GM23338 (cell line): Measurements from ENCODE around the gene UXS1. TPM values are rescaled to one million over a fixed set of nuclear protein-coding genes. Genes with fewer than 3 reads are reported as not detected.

Source experiments
- ATAC-seq: fragments of 200-7000 bp; cut with Tn5 transposase; 3 replicates; pipeline ENCODE4 v1.9.1; 2020
- DNase-seq: peaks from one replicate; pipeline ENCODE4 v3.0.0-alpha.2; 2015; ENCODE audit warnings: low spot score
- H2AFZ ChIP-seq: fragments of 200-600 bp; sonication (generic); 2 replicates; pipeline ENCODE4 v1.8.0; 2016; ENCODE audit warnings: antibody characterized with exemption, mild to moderate bottlenecking, moderate library complexity
- H3F3A ChIP-seq: fragments of 200-600 bp; sonication (generic); replicated peaks from 2 replicates; pipeline ENCODE4 v1.8.0; 2017; ENCODE audit warnings: antibody characterized with exemption, mixed run types, low read depth
- H3K27ac ChIP-seq: fragments of 200-600 bp; sonication (generic); 2 replicates; pipeline ENCODE4 v1.6.1; 2016; ENCODE audit warnings: low read depth
- H3K27me3 ChIP-seq: fragments of 200-600 bp; sonication (generic); 2 replicates; pipeline ENCODE4 v1.8.0; 2016; ENCODE audit warnings: mild to moderate bottlenecking, mixed run types, moderate library complexity; ENCODE audit not compliant: insufficient read depth
- H3K36me3 ChIP-seq: fragments of 200-600 bp; sonication (generic); 2 replicates; pipeline ENCODE4 v1.8.0; 2016; ENCODE audit warnings: mild to moderate bottlenecking; ENCODE audit not compliant: insufficient read depth
- H3K4me1 ChIP-seq: fragments of 200-600 bp; sonication (generic); 2 replicates; pipeline ENCODE4 v1.8.0; 2016; ENCODE audit warnings: mild to moderate bottlenecking, moderate library complexity; ENCODE audit not compliant: insufficient read depth
- H3K4me2 ChIP-seq: fragments of 200-600 bp; sonication (generic); 2 replicates; pipeline ENCODE4 v1.7.1; 2017; ENCODE audit warnings: mixed run types
- H3K4me3 ChIP-seq: fragments of 200-600 bp; sonication (generic); 2 replicates; pipeline ENCODE4 v1.6.1; 2016; ENCODE audit warnings: mixed run types
- H3K79me2 ChIP-seq: fragments of 200-600 bp; sonication (generic); replicated peaks from 2 replicates; pipeline ENCODE4 v1.8.0; 2017; ENCODE audit warnings: mild to moderate bottlenecking; ENCODE audit not compliant: insufficient read depth
- H3K9me2 ChIP-seq: fragments of 200-600 bp; sonication (generic); 2 replicates; pipeline ENCODE4 v1.8.0; 2017; ENCODE audit not compliant: insufficient read depth
- H4K20me1 ChIP-seq: fragments of 200-600 bp; sonication (generic); replicated peaks from 2 replicates; pipeline ENCODE4 v1.8.0; 2017; ENCODE audit warnings: mild to moderate bottlenecking; ENCODE audit not compliant: insufficient read depth
- H3K27ac Mint-ChIP-seq: 2 replicates; pipeline ENCODE4 v1.8.0; 2020; ENCODE audit warnings: inconsistent platforms, mild to moderate bottlenecking, moderate library complexity, mixed read lengths
- H3K27me3 Mint-ChIP-seq: 3 replicates; pipeline ENCODE4 v1.8.0; 2022; ENCODE audit warnings: low read depth, mild to moderate bottlenecking, moderate library complexity, mixed read lengths, inconsistent platforms; ENCODE audit not compliant: insufficient read depth, poor library complexity
- H3K36me3 Mint-ChIP-seq: 3 replicates; pipeline ENCODE4 v1.8.0; 2021; ENCODE audit warnings: low read depth, mild to moderate bottlenecking, inconsistent platforms, moderate library complexity, mixed read lengths
- H3K4me1 Mint-ChIP-seq: 3 replicates; pipeline ENCODE4 v1.8.0; 2020; ENCODE audit warnings: mild to moderate bottlenecking, inconsistent platforms, mixed read lengths
- H3K4me3 Mint-ChIP-seq: 3 replicates; pipeline ENCODE4 v1.8.0; 2021; ENCODE audit warnings: moderate library complexity, mild to moderate bottlenecking, inconsistent platforms, mixed read lengths
- H3K9me3 Mint-ChIP-seq: 3 replicates; pipeline ENCODE4 v1.8.0; 2020; ENCODE audit warnings: moderate library complexity, mild to moderate bottlenecking, inconsistent platforms, mixed read lengths
- CREB1 ChIP-seq: fragments of 250-450 bp; sonication (Bioruptor Pico); IDR thresholded peaks from 2 replicates; pipeline ENCODE4 v1.5.0; 2020; ENCODE audit warnings: low read depth, mild to moderate bottlenecking, moderate library complexity
- CTCF ChIP-seq, 2 experiments: fragments of 200-600 bp in 1 of 2; sonication (generic) in 1 of 2; conservative IDR thresholded peaks; 2 replicates each; pipeline versions ENCODE4 v1.5.1 to v1.6.1; 2016 to 2017; ENCODE audit warnings: antibody characterized with exemption in 2 of 2, low read depth in 2 of 2, mild to moderate bottlenecking in 2 of 2, moderate library complexity in 1 of 2
- EZH2 ChIP-seq: fragments of 200-600 bp; sonication (generic); IDR thresholded peaks from one replicate; pipeline ENCODE4 v1.8.0; 2017; ENCODE audit warnings: antibody characterized with exemption, mild to moderate bottlenecking, low read depth; ENCODE audit not compliant: unreplicated experiment
- EZH2phosphoT487 ChIP-seq: fragments of 200-600 bp; sonication (generic); IDR thresholded peaks from one replicate; pipeline ENCODE4 v1.8.1; 2018; ENCODE audit warnings: antibody characterized with exemption; ENCODE audit not compliant: unreplicated experiment
- JUNB ChIP-seq: IDR thresholded peaks from one replicate; pipeline ENCODE4 v1.6.1; 2016; ENCODE audit warnings: antibody characterized with exemption; ENCODE audit not compliant: unreplicated experiment
- NANOG ChIP-seq: IDR thresholded peaks from 2 replicates; pipeline ENCODE4 v1.6.1; 2016; ENCODE audit warnings: antibody characterized with exemption, borderline replicate concordance
- POLR2AphosphoS5 ChIP-seq: IDR thresholded peaks from 2 replicates; pipeline ENCODE4 v1.6.1; 2016; ENCODE audit warnings: antibody characterized with exemption, low read depth
- REST ChIP-seq: IDR thresholded peaks from one replicate; pipeline ENCODE4 v1.6.1; 2018; ENCODE audit warnings: antibody characterized with exemption; ENCODE audit not compliant: unreplicated experiment
- STAT1 ChIP-seq: IDR thresholded peaks from one replicate; pipeline ENCODE4 v1.6.1; 2016; ENCODE audit warnings: antibody characterized with exemption; ENCODE audit not compliant: unreplicated experiment
- ZNF114 ChIP-seq: fragments of 250-450 bp; sonication (Bioruptor Pico); IDR thresholded peaks from 2 replicates; pipeline ENCODE4 v1.5.0; 2020; ENCODE audit warnings: mild to moderate bottlenecking, moderate library complexity
- ZNF331 ChIP-seq: fragments of 250-450 bp; sonication (Bioruptor Pico); IDR thresholded peaks from 2 replicates; pipeline ENCODE4 v1.5.0; 2020; ENCODE audit warnings: low read depth, mild to moderate bottlenecking, moderate library complexity
- polyA plus RNA-seq: library from polyadenylated mRNA; unstranded; fragments of >200 nt; fragmentation: Nextera tagmentation; extraction: Ambion mirVana; gene quantifications from 2 replicates; pipeline ENCODE4 v1.2.1, GENCODE V29; 2016
- total RNA-seq: library from RNA; depleted of rRNA; stranded (reverse); fragments of >200 nt; shearing (Covaris generic); gene quantifications from 2 replicates; pipeline ENCODE4 v1.2.3, GENCODE V29; 2014
- TF ChIP-seq, protein P1 (sequence below): fragments of 250-450 bp; sonication (Bioruptor Pico); IDR thresholded peaks from 2 replicates; pipeline ENCODE4 v1.5.0; 2020; ENCODE audit warnings: mild to moderate bottlenecking, moderate library complexity
- TF ChIP-seq, protein P2 (sequence below): IDR thresholded peaks from 2 replicates; pipeline ENCODE4 v1.6.1; 2016; ENCODE audit warnings: antibody characterized with exemption

Gene UXS1
- total and polyA plus RNA-seq, 2 experiments from 2014 or later, result 48.7 to 131 TPM

GRCh38 chr2:106158131-106158530, 36.0 kb downstream of the UXS1 start:
- Mint-ChIP-seq H3K4me1 (peaks cover 11% of the 10 kb centered on the region; the same call in 2 of the 3 replicates), H3K9me3 (no peaks in the 10 kb centered on the region), H3K4me3 (no peak overlapping the region), H3K36me3 (peaks cover 51% of the 10 kb centered on the region), H3K27ac (no peak overlapping the region), H3K27me3 (peaks cover 2% of the 10 kb centered on the region)
- H3F3A ChIP-seq, result no peaks in the 10 kb centered on the region
- no peak overlapping the region for H3K4me3 ChIP-seq
- H3K27me3 ChIP-seq, result no peaks in the 10 kb centered on the region
- H3K4me1 ChIP-seq, result peaks cover 11% of the 10 kb centered on the region
- H3K27ac ChIP-seq, result no peak overlapping the region
- no peak overlapping the region for H2AFZ ChIP-seq
- H4K20me1 ChIP-seq, result no peaks in the 10 kb centered on the region
- peaks cover 13% of the 10 kb centered on the region for H3K36me3 ChIP-seq
- no peak for ATAC-seq
- H3K9me2 ChIP-seq, result no peaks in the 10 kb centered on the region
- peaks cover 25% of the 10 kb centered on the region for H3K79me2 ChIP-seq
- H3K4me2 ChIP-seq, result no peak overlapping the region
- TF ChIP-seq EZH2phosphoT487, result no peak
- no peak for TF ChIP-seq CTCF (conservative IDR thresholded peaks at IDR 0.05; ENCODE audit: low read depth in 2 of 2)
- TF ChIP-seq ZNF331, result no peak
- TF ChIP-seq, protein P1, sequence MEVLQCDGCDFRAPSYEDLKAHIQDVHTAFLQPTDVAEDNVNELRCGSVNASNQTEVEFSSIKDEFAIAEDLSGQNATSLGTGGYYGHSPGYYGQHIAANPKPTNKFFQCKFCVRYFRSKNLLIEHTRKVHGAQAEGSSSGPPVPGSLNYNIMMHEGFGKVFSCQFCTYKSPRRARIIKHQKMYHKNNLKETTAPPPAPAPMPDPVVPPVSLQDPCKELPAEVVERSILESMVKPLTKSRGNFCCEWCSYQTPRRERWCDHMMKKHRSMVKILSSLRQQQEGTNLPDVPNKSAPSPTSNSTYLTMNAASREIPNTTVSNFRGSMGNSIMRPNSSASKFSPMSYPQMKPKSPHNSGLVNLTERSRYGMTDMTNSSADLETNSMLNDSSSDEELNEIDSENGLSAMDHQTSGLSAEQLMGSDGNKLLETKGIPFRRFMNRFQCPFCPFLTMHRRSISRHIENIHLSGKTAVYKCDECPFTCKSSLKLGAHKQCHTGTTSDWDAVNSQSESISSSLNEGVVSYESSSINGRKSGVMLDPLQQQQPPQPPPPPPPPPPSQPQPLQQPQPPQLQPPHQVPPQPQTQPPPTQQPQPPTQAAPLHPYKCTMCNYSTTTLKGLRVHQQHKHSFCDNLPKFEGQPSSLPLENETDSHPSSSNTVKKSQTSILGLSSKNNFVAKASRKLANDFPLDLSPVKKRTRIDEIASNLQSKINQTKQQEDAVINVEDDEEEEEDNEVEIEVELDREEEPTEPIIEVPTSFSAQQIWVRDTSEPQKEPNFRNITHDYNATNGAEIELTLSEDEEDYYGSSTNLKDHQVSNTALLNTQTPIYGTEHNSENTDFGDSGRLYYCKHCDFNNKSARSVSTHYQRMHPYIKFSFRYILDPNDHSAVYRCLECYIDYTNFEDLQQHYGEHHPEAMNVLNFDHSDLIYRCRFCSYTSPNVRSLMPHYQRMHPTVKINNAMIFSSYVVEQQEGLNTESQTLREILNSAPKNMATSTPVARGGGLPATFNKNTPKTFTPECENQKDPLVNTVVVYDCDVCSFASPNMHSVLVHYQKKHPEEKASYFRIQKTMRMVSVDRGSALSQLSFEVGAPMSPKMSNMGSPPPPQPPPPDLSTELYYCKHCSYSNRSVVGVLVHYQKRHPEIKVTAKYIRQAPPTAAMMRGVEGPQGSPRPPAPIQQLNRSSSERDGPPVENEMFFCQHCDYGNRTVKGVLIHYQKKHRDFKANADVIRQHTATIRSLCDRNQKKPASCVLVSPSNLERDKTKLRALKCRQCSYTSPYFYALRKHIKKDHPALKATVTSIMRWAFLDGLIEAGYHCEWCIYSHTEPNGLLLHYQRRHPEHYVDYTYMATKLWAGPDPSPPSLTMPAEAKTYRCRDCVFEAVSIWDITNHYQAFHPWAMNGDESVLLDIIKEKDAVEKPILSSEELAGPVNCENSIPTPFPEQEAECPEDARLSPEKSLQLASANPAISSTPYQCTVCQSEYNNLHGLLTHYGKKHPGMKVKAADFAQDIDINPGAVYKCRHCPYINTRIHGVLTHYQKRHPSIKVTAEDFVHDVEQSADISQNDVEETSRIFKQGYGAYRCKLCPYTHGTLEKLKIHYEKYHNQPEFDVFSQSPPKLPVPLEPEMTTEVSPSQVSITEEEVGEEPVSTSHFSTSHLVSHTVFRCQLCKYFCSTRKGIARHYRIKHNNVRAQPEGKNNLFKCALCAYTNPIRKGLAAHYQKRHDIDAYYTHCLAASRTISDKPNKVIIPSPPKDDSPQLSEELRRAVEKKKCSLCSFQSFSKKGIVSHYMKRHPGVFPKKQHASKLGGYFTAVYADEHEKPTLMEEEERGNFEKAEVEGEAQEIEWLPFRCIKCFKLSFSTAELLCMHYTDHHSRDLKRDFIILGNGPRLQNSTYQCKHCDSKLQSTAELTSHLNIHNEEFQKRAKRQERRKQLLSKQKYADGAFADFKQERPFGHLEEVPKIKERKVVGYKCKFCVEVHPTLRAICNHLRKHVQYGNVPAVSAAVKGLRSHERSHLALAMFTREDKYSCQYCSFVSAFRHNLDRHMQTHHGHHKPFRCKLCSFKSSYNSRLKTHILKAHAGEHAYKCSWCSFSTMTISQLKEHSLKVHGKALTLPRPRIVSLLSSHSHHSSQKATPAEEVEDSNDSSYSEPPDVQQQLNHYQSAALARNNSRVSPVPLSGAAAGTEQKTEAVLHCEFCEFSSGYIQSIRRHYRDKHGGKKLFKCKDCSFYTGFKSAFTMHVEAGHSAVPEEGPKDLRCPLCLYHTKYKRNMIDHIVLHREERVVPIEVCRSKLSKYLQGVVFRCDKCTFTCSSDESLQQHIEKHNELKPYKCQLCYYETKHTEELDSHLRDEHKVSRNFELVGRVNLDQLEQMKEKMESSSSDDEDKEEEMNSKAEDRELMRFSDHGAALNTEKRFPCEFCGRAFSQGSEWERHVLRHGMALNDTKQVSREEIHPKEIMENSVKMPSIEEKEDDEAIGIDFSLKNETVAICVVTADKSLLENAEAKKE, result no peak
- no peak for TF ChIP-seq CREB1 (CRISPR knock-in tag)
- TF ChIP-seq ZNF114 (CRISPR knock-in tag), result no peak
- no peak for TF ChIP-seq JUNB
- TF ChIP-seq POLR2AphosphoS5, result no peak
- no peak for TF ChIP-seq STAT1
- no peak for TF ChIP-seq NANOG
- no peak for TF ChIP-seq EZH2
- TF ChIP-seq, protein P2, sequence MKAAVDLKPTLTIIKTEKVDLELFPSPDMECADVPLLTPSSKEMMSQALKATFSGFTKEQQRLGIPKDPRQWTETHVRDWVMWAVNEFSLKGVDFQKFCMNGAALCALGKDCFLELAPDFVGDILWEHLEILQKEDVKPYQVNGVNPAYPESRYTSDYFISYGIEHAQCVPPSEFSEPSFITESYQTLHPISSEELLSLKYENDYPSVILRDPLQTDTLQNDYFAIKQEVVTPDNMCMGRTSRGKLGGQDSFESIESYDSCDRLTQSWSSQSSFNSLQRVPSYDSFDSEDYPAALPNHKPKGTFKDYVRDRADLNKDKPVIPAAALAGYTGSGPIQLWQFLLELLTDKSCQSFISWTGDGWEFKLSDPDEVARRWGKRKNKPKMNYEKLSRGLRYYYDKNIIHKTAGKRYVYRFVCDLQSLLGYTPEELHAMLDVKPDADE, result no peak
- no peak for TF ChIP-seq REST
- no peak for DNase-seq
